Prostate gland (tissue), 2 donors: Measurements from ENCODE around the gene AMZ2. TPM values are rescaled to one million over a fixed set of nuclear protein-coding genes. Genes with fewer than 3 reads are reported as not detected.
"Not testable (repeated sequence)": the region's sequence is repeated elsewhere in the genome, so short reads cannot be mapped to it uniquely, and the experiment has no call there.

Source experiments
- DNase-seq: peaks from one replicate; pipeline ENCODE4 v3.0.0-alpha.2; 2019; ENCODE audit warnings: low spot score
- H3K27ac ChIP-seq, 2 donors: fragments of 200-600 bp; sonication (generic); 2 replicates each; pipeline ENCODE4 v1.5.1; 2017 to 2019
- H3K27me3 ChIP-seq: fragments of 200-600 bp; sonication (generic); replicated peaks from 2 replicates; pipeline ENCODE4 v1.5.1; 2019; ENCODE audit not compliant: insufficient read depth
- H3K36me3 ChIP-seq, 2 donors: fragments of 200-600 bp; sonication (generic); 1 replicate in 1 of 2; 2 replicates in 1 of 2; pipeline versions ENCODE4 v1.5.1 to v1.8.1; 2017 to 2019
- H3K4me1 ChIP-seq: fragments of 200-600 bp; sonication (generic); replicated peaks from 2 replicates; pipeline ENCODE4 v1.5.1; 2019
- H3K4me3 ChIP-seq, 2 donors: fragments of 200-600 bp; sonication (generic); 2 replicates each; pipeline ENCODE4 v1.5.1; 2017 to 2019
- H3K9me3 ChIP-seq: fragments of 200-600 bp; sonication (generic); 2 replicates; pipeline ENCODE4 v1.5.1; 2017
- POLR2A ChIP-seq: fragments of 450-650 bp; IDR thresholded peaks from one replicate; pipeline ENCODE4 v1.6.1; 2016; ENCODE audit warnings: antibody characterized with exemption, mild to moderate bottlenecking
- POLR2AphosphoS5 ChIP-seq: sonication (generic); formaldehyde crosslinking; IDR thresholded peaks from one replicate; pipeline ENCODE4 v1.6.1; 2017; ENCODE audit warnings: antibody characterized with exemption
- WGBS: methylation state at CpG from one replicate; pipeline ENCODE4 v1.1.5; 2018; 5-methylcytosine and 5-hydroxymethylcytosine counted together
- intact Hi-C: fragments of 100-400 bp; cut with DNase I; formaldehyde crosslinking; loops from one replicate; pipeline ENCODE4 v1.14.2; 2022
- total RNA-seq, 2 donors: library from RNA; depleted of rRNA; stranded (reverse); fragments of >200 nt; gene quantifications; one replicate each; pipeline ENCODE4 v1.1.0, GENCODE V29; 2016
- TF ChIP-seq, protein P1 (sequence below), 4 experiments: fragments of 200-600 bp in 2 of 4; fragments of 450-650 bp in 2 of 4; sonication (generic) in 2 of 4; IDR thresholded peaks; 1 replicate in 3 of 4; 2 replicates in 1 of 4; pipeline ENCODE4 v1.5.1; 2016 to 2019; ENCODE audit warnings: antibody characterized with exemption in 4 of 4, mild to moderate bottlenecking in 2 of 4, moderate library complexity in 2 of 4

AMZ2 gene
- total RNA-seq, 2 donors from 2014 or later: 51.0 to 57.4 TPM

DNA sequence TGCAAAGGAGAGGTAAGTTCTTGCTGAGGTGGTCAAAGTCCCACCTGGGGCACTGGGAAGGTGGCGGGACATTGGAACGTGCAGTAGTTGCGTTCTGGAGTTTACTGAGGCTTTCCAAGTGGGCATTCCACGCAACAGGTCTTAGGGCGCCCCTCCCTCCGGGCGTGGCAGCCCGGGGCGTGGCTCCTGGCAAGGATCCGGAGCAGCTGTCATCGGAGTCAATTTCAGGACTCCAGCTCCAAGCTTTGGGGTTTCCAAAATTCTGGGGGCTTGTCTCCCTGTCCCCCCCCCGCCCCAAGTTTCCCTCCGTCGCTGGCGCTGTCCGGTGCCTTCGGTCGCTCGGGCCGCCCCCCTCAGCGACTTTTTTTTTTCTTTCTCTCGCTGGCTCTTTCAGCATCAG, 43.1 kb upstream of the AMZ2 start:
- no peaks in the 10 kb centered on the region for H3K27me3 ChIP-seq
- H3K27ac ChIP-seq: peak overlapping the region; percentile 82 to 88
- H3K4me3 ChIP-seq: peak overlapping the region; percentile 84 to 87
- no peak for DNase-seq
- 5% methylated on average over 22 of the region's 22 CpGs for WGBS
- no peaks in the 10 kb centered on the region for H3K36me3 ChIP-seq
- intact Hi-C loops: loop anchor here (5.0 kb wide), 1 partner anchor 43 kb away; the partner anchor contains the start of gene AMZ2
- H3K4me1 ChIP-seq: no peaks in the 10 kb centered on the region
- H3K9me3 ChIP-seq: no peaks in the 10 kb centered on the region
- TF ChIP-seq POLR2AphosphoS5 (no peak), POLR2A (no peak)
- TF ChIP-seq, protein P1, sequence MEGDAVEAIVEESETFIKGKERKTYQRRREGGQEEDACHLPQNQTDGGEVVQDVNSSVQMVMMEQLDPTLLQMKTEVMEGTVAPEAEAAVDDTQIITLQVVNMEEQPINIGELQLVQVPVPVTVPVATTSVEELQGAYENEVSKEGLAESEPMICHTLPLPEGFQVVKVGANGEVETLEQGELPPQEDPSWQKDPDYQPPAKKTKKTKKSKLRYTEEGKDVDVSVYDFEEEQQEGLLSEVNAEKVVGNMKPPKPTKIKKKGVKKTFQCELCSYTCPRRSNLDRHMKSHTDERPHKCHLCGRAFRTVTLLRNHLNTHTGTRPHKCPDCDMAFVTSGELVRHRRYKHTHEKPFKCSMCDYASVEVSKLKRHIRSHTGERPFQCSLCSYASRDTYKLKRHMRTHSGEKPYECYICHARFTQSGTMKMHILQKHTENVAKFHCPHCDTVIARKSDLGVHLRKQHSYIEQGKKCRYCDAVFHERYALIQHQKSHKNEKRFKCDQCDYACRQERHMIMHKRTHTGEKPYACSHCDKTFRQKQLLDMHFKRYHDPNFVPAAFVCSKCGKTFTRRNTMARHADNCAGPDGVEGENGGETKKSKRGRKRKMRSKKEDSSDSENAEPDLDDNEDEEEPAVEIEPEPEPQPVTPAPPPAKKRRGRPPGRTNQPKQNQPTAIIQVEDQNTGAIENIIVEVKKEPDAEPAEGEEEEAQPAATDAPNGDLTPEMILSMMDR (IDR thresholded peaks at IDR 0.05): no peak

DNA sequence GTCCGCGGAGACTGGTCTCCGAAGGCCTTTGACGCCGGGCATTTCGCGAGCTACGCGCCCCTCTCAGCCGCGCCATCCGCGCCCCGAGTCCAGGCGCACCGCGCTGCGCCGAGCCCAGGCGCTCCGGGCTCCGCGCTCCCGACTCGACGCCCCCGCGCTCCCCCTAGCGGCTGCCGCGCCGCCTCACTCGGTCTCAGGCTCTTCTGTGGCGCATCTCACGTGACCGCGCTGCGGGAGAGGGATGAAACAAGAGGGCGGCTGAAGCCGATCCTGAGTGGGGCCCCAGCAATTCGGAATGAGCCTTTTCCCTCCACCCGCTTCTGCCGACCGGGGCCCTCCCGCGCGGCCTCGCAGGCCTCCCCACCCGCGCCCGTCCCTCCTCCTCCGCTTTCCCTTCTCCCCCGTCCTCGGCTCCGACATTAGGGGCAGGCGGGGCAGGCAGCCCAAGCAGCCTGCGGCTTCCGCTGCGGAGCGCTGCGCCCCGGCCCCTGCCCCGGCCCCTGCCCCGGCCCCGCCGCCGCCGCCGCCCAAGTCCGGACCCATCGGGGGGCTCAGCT, 42.5 kb upstream of the AMZ2 start:
- DNase-seq: peak; percentile 93
- no peaks in the 10 kb centered on the region for H3K4me1 ChIP-seq
- WGBS: 0% methylated on average over 62 of the region's 71 CpGs
- H3K9me3 ChIP-seq: no peaks in the 10 kb centered on the region
- no peaks in the 10 kb centered on the region for H3K36me3 ChIP-seq
- intact Hi-C loops: loop anchor here (5.0 kb wide), 1 partner anchor 42 kb away; the partner anchor contains the start of gene AMZ2
- H3K27ac ChIP-seq: peak overlapping the region; percentile 82 to 88
- H3K27me3 ChIP-seq: no peaks in the 10 kb centered on the region
- H3K4me3 ChIP-seq: peak overlapping the region; percentile 84 to 87
- peak; percentile 88 for TF ChIP-seq POLR2AphosphoS5
- TF ChIP-seq POLR2A: peak; percentile 87
- TF ChIP-seq, protein P1 (IDR thresholded peaks at IDR 0.05): peak; percentile 90 to 98 (median 94)

DNA sequence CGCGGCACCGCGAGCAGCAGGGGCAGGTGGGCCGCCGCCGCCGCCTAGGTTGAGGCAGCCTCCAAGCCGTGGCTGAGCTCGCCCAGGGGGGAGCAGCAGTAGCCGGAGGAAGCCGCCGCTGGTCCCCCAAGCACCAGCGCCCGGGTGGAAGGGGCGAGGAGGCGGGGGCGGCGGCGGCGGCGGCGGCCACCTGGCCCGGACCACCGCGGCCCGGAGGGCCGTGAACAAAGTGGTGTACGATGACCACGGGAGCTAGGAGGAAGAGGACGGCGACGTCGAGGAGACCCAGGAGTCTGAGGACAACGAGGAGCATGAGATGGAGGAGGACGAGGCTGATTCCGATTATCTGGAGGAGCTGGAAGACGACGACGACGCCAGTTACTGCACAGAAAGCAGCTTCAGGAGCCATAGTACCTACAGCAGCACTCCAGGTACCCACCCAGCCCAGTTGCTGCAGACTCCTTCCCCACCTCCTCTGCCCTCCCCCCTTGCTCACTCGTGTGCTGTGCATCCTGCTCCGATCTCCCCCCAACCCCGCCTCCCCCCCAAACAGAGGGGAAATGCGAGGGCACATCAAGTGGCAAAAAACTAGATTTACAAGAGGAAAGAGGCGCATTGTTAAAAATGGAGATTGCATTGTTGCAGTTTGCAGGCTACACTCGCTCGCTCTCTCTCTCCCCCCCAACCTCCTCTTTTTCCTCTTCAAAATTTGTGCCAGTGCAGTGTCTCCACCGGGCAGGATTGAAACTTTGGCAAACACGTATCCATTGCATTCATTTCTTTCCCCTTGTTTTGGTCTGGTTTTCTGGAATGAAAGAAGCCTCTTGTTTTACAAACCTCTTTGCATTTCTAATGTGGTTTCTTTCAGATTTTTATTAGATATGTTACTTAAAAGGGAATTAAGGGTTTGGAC, 41.8 kb upstream of the AMZ2 start:
- Histone ChIP-seq H3K4me3 (peak overlapping the region; percentile 84 to 87), H3K36me3 (no peaks in the 10 kb centered on the region), H3K4me1 (no peaks in the 10 kb centered on the region), H3K9me3 (no peaks in the 10 kb centered on the region), H3K27ac (peak overlapping the region; percentile 82 to 88), H3K27me3 (no peaks in the 10 kb centered on the region)
- TF ChIP-seq POLR2AphosphoS5 (no peak), POLR2A (peak; percentile 32)
- intact Hi-C loops: loop anchor here (5.0 kb wide), 1 partner anchor 41 kb away; the partner anchor contains the start of gene AMZ2
- no peak for DNase-seq
- WGBS: under 1% methylated on average over 34 of the region's 50 CpGs

DNA sequence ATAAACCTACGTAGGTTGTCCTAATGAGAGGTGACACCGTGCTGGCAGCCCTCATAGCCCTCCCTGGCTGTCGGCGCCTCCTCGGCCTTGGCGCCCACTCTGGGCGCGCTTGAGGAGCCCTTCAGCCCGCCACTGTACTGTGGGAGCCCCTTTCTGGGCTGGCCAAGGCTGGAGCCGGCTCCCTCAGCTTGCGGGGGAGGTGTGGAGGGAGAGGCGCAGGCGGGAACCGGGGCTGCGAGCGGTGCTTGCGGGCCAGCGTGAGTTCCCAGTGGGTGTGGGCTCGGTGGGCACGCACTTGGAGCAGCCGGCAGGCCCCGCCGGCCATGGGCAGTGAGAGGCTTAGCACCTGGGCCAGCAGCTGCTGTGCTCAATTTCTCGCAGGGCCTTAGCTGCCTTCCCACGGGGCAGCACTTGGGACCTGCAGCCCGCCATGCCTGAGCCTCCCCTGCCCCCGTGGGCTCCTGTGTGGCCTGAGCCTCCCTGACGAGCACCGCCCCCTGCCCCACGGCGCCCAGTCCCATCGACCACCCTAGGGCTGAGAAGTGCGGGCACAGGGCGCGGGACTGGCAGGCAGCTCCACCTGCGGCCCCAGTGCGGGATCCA, 40.1 kb upstream of the AMZ2 start:
- Histone ChIP-seq H3K27me3 (no peaks in the 10 kb centered on the region), H3K4me1 (no peaks in the 10 kb centered on the region), H3K36me3 (no peaks in the 10 kb centered on the region), H3K4me3 (no peak overlapping the region), H3K27ac (no peak overlapping the region), H3K9me3 (no peaks in the 10 kb centered on the region)
- DNase-seq: peak; percentile 3
- TF ChIP-seq POLR2AphosphoS5: no peak
- TF ChIP-seq, protein P1 (IDR thresholded peaks at IDR 0.05): no peak
- 89% methylated on average over 36 of the region's 37 CpGs for WGBS
- intact Hi-C loops: loop anchor here (5.0 kb wide), 1 partner anchor 40 kb away; the partner anchor contains the start of gene AMZ2

DNA sequence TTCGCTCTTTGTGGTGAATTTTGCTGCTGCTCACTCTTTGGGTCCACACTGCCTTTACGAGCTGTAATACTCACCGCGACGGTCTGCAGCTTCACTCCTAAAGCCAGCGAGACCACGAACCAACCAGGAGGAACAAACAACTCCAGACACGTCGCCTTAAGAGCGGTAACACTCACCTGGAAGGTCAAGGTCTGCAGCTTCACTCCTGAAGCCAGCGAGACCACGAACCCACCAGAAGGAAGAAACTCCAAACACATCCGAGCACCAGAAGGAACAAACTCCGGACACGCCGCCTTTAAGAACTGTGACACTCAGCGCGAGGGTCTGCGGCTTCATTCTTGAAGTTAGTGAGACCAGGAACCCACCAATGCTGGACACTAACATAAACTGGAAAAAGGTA, 39.2 kb upstream of the AMZ2 start:
- H3K4me1 ChIP-seq, H3K9me3 ChIP-seq, DNase-seq, H3K4me3 ChIP-seq, H3K27ac ChIP-seq, H3K27me3 ChIP-seq, H3K36me3 ChIP-seq: not testable (repeated sequence)
- intact Hi-C loops: loop anchor here (5.0 kb wide), 1 partner anchor 39 kb away; the partner anchor contains the start of gene AMZ2
- WGBS: 91% methylated on average over 19 of the region's 19 CpGs

DNA sequence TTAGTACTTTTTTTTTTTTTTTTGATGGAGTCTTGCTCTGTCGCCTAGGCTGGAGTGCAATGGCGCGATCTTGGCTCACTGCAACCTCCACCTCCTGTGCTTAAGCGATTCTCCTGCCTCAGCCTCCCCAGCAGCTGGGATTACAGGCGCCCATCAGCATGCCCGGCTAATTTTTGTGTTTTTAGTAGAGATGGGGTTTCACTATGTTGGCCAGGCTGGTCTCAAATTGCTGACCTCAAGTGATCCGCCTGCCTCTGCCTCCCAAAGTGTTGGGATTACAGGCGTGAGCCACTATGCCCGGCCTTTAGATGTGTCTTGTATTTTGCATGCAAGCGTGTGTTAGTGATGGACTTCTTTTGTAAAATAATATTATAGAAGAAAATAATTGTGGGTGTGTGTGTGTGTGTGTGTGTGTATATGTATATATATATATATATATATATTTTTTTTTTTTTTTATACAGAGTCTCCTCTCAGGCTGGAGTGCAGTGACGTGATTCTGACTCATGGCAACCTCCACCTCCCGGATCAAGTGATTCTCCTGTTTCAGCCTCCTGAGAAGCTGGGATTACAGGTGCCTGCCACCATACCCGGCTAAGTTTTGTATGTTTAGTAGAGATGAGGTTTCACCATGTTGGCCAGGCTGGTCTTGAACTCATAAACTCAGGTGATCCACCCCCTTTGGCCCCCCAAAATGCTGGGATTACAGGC, 38.5 kb upstream of the AMZ2 start:
- WGBS: 94% methylated on average over 13 of the region's 13 CpGs
- intact Hi-C loops: loop anchor here (5.0 kb wide), 1 partner anchor 38 kb away; the partner anchor contains the start of gene AMZ2
- H3K27me3 ChIP-seq, H3K27ac ChIP-seq, DNase-seq, H3K9me3 ChIP-seq, H3K4me3 ChIP-seq, H3K4me1 ChIP-seq, H3K36me3 ChIP-seq: not testable (repeated sequence)
